Rectal smooth muscle tissue (tissue), 1 donor: ENCODE measurements around the gene UCN2.

Experiments
- H3K27ac ChIP-seq: one replicate; pipeline ENCODE4 v1.7.0; 2013; ENCODE audit warnings: low read depth, low read length, inconsistent platforms
- H3K27me3 ChIP-seq: one replicate; pipeline ENCODE4 v1.7.0; 2013; ENCODE audit warnings: low read length; ENCODE audit not compliant: control insufficient read depth, insufficient read depth
- H3K36me3 ChIP-seq: one replicate; pipeline ENCODE4 v1.7.0; 2013; ENCODE audit warnings: low read length; ENCODE audit not compliant: control insufficient read depth, insufficient read depth
- H3K4me1 ChIP-seq: one replicate; pipeline ENCODE4 v1.7.0; 2013; ENCODE audit warnings: low read length; ENCODE audit not compliant: control insufficient read depth, insufficient read depth
- H3K4me3 ChIP-seq: one replicate; pipeline ENCODE4 v1.7.0; 2013; ENCODE audit warnings: low read length
- H3K9ac ChIP-seq: one replicate; pipeline ENCODE4 v1.7.0; 2013; ENCODE audit warnings: low read length

Gene UCN2

GRCh38 chr3:48584836-48585235, 21.3 kb upstream of the UCN2 start:
- Histone ChIP-seq H3K27ac (no peak overlapping the region), H3K4me1 (no peaks in the 10 kb centered on the region), H3K4me3 (no peak overlapping the region), H3K27me3 (no peaks in the 10 kb centered on the region), H3K36me3 (no peaks in the 10 kb centered on the region), H3K9ac (no peak overlapping the region)

GRCh38 chr3:48581621-48582481, 18.3 kb upstream of the UCN2 start:
- Histone ChIP-seq H3K4me1 (no peaks in the 10 kb centered on the region), H3K36me3 (no peaks in the 10 kb centered on the region), H3K27me3 (no peaks in the 10 kb centered on the region), H3K4me3 (no peak overlapping the region), H3K27ac (no peak overlapping the region), H3K9ac (no peak overlapping the region)

- H3K4me1 ChIP-seq, result no peaks in the 10 kb centered on the region
- no peaks in the 10 kb centered on the region for H3K36me3 ChIP-seq
- no peak overlapping the region for H3K9ac ChIP-seq
- no peak overlapping the region for H3K27ac ChIP-seq
- H3K27me3 ChIP-seq, result no peaks in the 10 kb centered on the region
- no peak overlapping the region for H3K4me3 ChIP-seq
These were observed 13.1 kb upstream of the UCN2 start for GRCh38 chr3:48576647-48577046.

GRCh38 chr3:48575366-48575765, 11.8 kb upstream of the UCN2 start:
- H3K27ac ChIP-seq, result no peak overlapping the region
- no peaks in the 10 kb centered on the region for H3K27me3 ChIP-seq
- H3K9ac ChIP-seq, result no peak overlapping the region
- H3K4me3 ChIP-seq, result no peak overlapping the region
- no peaks in the 10 kb centered on the region for H3K36me3 ChIP-seq
- no peaks in the 10 kb centered on the region for H3K4me1 ChIP-seq

GRCh38 chr3:48573973-48574585, 10.5 kb upstream of the UCN2 start:
- H3K36me3 ChIP-seq, result no peaks in the 10 kb centered on the region
- H3K27ac ChIP-seq, result no peak overlapping the region
- H3K4me1 ChIP-seq, result no peaks in the 10 kb centered on the region
- no peaks in the 10 kb centered on the region for H3K27me3 ChIP-seq
- no peak overlapping the region for H3K9ac ChIP-seq
- H3K4me3 ChIP-seq, result no peak overlapping the region

- no peak overlapping the region for H3K27ac ChIP-seq
- H3K4me3 ChIP-seq, result no peak overlapping the region
- H3K9ac ChIP-seq, result no peak overlapping the region
- H3K4me1 ChIP-seq, result no peaks in the 10 kb centered on the region
- H3K27me3 ChIP-seq, result no peaks in the 10 kb centered on the region
- no peaks in the 10 kb centered on the region for H3K36me3 ChIP-seq
These were observed 8.9 kb upstream of the UCN2 start for GRCh38 chr3:48572517-48572916.

GRCh38 chr3:48571938-48572337, 8.4 kb upstream of the UCN2 start:
- Histone ChIP-seq H3K36me3 (no peaks in the 10 kb centered on the region), H3K4me3 (no peak overlapping the region), H3K9ac (no peak overlapping the region), H3K4me1 (no peaks in the 10 kb centered on the region), H3K27ac (no peak overlapping the region), H3K27me3 (no peaks in the 10 kb centered on the region)

GRCh38 chr3:48569808-48570450, 6.3 kb upstream of the UCN2 start:
- Histone ChIP-seq H3K36me3 (no peaks in the 10 kb centered on the region), H3K4me1 (no peaks in the 10 kb centered on the region), H3K27me3 (no peaks in the 10 kb centered on the region), H3K9ac (no peak overlapping the region), H3K4me3 (no peak overlapping the region), H3K27ac (no peak overlapping the region)

- Histone ChIP-seq H3K4me3 (no peak overlapping the region), H3K27me3 (no peaks in the 10 kb centered on the region), H3K27ac (no peak overlapping the region), H3K4me1 (no peaks in the 10 kb centered on the region), H3K9ac (no peak overlapping the region), H3K36me3 (no peaks in the 10 kb centered on the region)
These were observed 5.8 kb upstream of the UCN2 start for GRCh38 chr3:48569400-48569799.

GRCh38 chr3:48568476-48568875, 4.9 kb upstream of the UCN2 start:
- Histone ChIP-seq H3K4me3 (no peak overlapping the region), H3K27me3 (no peaks in the 10 kb centered on the region), H3K36me3 (no peaks in the 10 kb centered on the region), H3K9ac (no peak overlapping the region), H3K27ac (no peak overlapping the region), H3K4me1 (no peaks in the 10 kb centered on the region)

- H3K36me3 ChIP-seq, result no peaks in the 10 kb centered on the region
- no peak overlapping the region for H3K9ac ChIP-seq
- H3K4me1 ChIP-seq, result no peaks in the 10 kb centered on the region
- no peak overlapping the region for H3K4me3 ChIP-seq
- H3K27ac ChIP-seq, result no peak overlapping the region
- no peaks in the 10 kb centered on the region for H3K27me3 ChIP-seq
These were observed 3.9 kb upstream of the UCN2 start for GRCh38 chr3:48567500-48567899.

GRCh38 chr3:48567090-48567489, 3.5 kb upstream of the UCN2 start:
- no peaks in the 10 kb centered on the region for H3K4me1 ChIP-seq
- H3K27me3 ChIP-seq, result no peaks in the 10 kb centered on the region
- no peak overlapping the region for H3K9ac ChIP-seq
- no peaks in the 10 kb centered on the region for H3K36me3 ChIP-seq
- no peak overlapping the region for H3K27ac ChIP-seq
- H3K4me3 ChIP-seq, result no peak overlapping the region
